B cell (primary cell): Measurements from ENCODE around the gene DLX2. TPM values are rescaled to one million over a fixed set of nuclear protein-coding genes. Genes with fewer than 3 reads are reported as not detected.
A peak's percentile ranks its signal among the peaks of the same experiment; 100 is the strongest.

Source experiments
- ATAC-seq: fragments of 200-7000 bp; cut with Tn5 transposase; one replicate; pipeline ENCODE4 v1.10.0; 2021; ENCODE audit warnings: low read depth, mild to moderate bottlenecking, moderate number of reproducible peaks, moderate library complexity
- CTCF ChIA-PET: fragments of 350-600 bp; sonication (Branson Sonifier 250); formaldehyde crosslinking; loops from one replicate; lab custom pipeline; 2021; ENCODE audit warnings: antibody characterized with exemption, inconsistent platforms; lab: Charles Lee
- POLR2A ChIA-PET: fragments of 350-600 bp; sonication (Branson Sonifier 250); formaldehyde crosslinking; loops from one replicate; lab custom pipeline; 2021; ENCODE audit warnings: antibody characterized with exemption; lab: Charles Lee
- DNase-seq: peaks from one replicate; pipeline ENCODE4 v3.0.0; 2013
- H2AFZ ChIP-seq: 2 replicates; pipeline ENCODE4 v1.6.1; 2012; ENCODE audit warnings: mild to moderate bottlenecking, low read depth, low read length; ENCODE audit not compliant: insufficient read depth, poor library complexity, severe bottlenecking
- H3K27ac ChIP-seq, 2 donors: 1 replicate in 1 of 2; 2 replicates in 1 of 2; pipeline ENCODE4 v1.5.1; 2012 to 2013; ENCODE audit warnings: low read length in 2 of 2, mild to moderate bottlenecking in 2 of 2, moderate library complexity in 1 of 2
- H3K27me3 ChIP-seq, 4 experiments: fragments of 200-600 bp in 1 of 4; sonication (generic) in 1 of 4; replicated peaks in 1 of 4; 1 replicate in 2 of 4; 2 replicates in 2 of 4; pipeline versions ENCODE4 v1.6.1 to v1.7.0; 2013 to 2016; ENCODE audit warnings: low read length in 3 of 4, mild to moderate bottlenecking in 2 of 4, mixed read lengths in 1 of 4, moderate library complexity in 1 of 4; ENCODE audit not compliant: insufficient read depth in 4 of 4, control insufficient read depth in 3 of 4; ENCODE audit errors: control extremely low read depth in 1 of 4
- H3K36me3 ChIP-seq, 2 experiments: replicated peaks in 1 of 2; 1 replicate in 1 of 2; 2 replicates in 1 of 2; pipeline versions ENCODE4 v1.6.1 to v1.7.1; 2013; ENCODE audit warnings: low read length in 1 of 2; ENCODE audit not compliant: insufficient read depth in 2 of 2, control insufficient read depth in 1 of 2; ENCODE audit errors: control extremely low read depth in 1 of 2, extremely low read depth in 1 of 2
- H3K4me1 ChIP-seq, 2 donors: fragments of 200-600 bp in 1 of 2; sonication (generic) in 1 of 2; 1 replicate in 1 of 2; 2 replicates in 1 of 2; pipeline versions ENCODE4 v1.5.1 to v1.6.1; 2013 to 2017; ENCODE audit warnings: low read length in 2 of 2; ENCODE audit not compliant: control insufficient read depth in 2 of 2, insufficient read depth in 2 of 2
- H3K4me2 ChIP-seq: replicated peaks from 2 replicates; pipeline ENCODE3; 2012; ENCODE audit warnings: mild to moderate bottlenecking, low read depth, low read length; ENCODE audit not compliant: poor library complexity, severe bottlenecking
- H3K4me3 ChIP-seq, 5 experiments: fragments of 200-600 bp in 1 of 5; sonication (generic) in 1 of 5; 1 replicate in 3 of 5; 2 replicates in 2 of 5; pipeline versions ENCODE4 v1.5.1 to v1.7.0; 2011 to 2016; ENCODE audit warnings: low read length in 4 of 5, mild to moderate bottlenecking in 4 of 5, low read depth in 2 of 5, control low read depth in 1 of 5, moderate library complexity in 1 of 5; ENCODE audit not compliant: insufficient read depth in 1 of 5; ENCODE audit errors: control extremely low read depth in 1 of 5, extremely low read depth in 1 of 5
- H3K79me2 ChIP-seq: fragments of 200-600 bp; sonication (generic); one replicate; pipeline ENCODE4 v1.6.0; 2016; ENCODE audit warnings: low read length; ENCODE audit not compliant: control insufficient read depth, insufficient read depth
- H3K9ac ChIP-seq: fragments of 200-600 bp; sonication (generic); 2 replicates; pipeline ENCODE4 v1.6.1; 2017; ENCODE audit warnings: mild to moderate bottlenecking, low read length, moderate library complexity
- H3K9me3 ChIP-seq, 3 donors: one replicate each; pipeline versions ENCODE4 v1.6.1 to v1.7.1; 2013; ENCODE audit warnings: low read length in 2 of 3; ENCODE audit not compliant: control insufficient read depth in 2 of 3, insufficient read depth in 1 of 3; ENCODE audit errors: control extremely low read depth in 1 of 3
- H4K20me1 ChIP-seq: 2 replicates; pipeline ENCODE4 v1.6.0; 2012; ENCODE audit warnings: mild to moderate bottlenecking, low read length; ENCODE audit not compliant: insufficient read depth, control insufficient read depth, poor library complexity, severe bottlenecking
- H3K27ac Mint-ChIP-seq: one replicate; pipeline ENCODE4 v1.8.0; 2021; ENCODE audit warnings: mixed read lengths
- H3K27me3 Mint-ChIP-seq: one replicate; pipeline ENCODE4 v1.8.0; 2021; ENCODE audit warnings: mixed read lengths
- H3K4me1 Mint-ChIP-seq: one replicate; pipeline ENCODE4 v1.8.0; 2021; ENCODE audit warnings: mixed read lengths
- H3K4me3 Mint-ChIP-seq: one replicate; pipeline ENCODE4 v1.8.0; 2021; ENCODE audit warnings: mixed read lengths
- H3K9me3 Mint-ChIP-seq: one replicate; pipeline ENCODE4 v1.8.0; 2022; ENCODE audit warnings: mixed read lengths; ENCODE audit not compliant: insufficient read depth
- CTCF ChIP-seq: fragments of 200-600 bp; IDR thresholded peaks from one replicate; pipeline ENCODE4 v1.8.0; 2022; ENCODE audit warnings: antibody characterized with exemption, mild to moderate bottlenecking
- EZH2 ChIP-seq: IDR thresholded peaks from 2 replicates; pipeline ENCODE4 v1.6.1; 2012; ENCODE audit warnings: borderline replicate concordance, low read depth, mild to moderate bottlenecking, moderate library complexity, low read length; ENCODE audit not compliant: insufficient read depth, poor library complexity, severe bottlenecking
- WGBS: methylation state at CpG from one replicate; pipeline ENCODE4 v1.1.5; 2013; ENCODE audit warnings: missing lambda C conversion rate; ENCODE audit not compliant: insufficient coverage; 5-methylcytosine and 5-hydroxymethylcytosine counted together
- intact Hi-C: fragments of 100-400 bp; cut with micrococcal nuclease; formaldehyde crosslinking; loops from one replicate; pipeline ENCODE4 v1.10.0; 2022
- polyA minus RNA-seq: library from RNA; depleted of rRNA, polyadenylated mRNA; stranded (reverse); fragments of >200 nt; gene quantifications from 2 replicates; pipeline ENCODE4 v1.2.3, GENCODE V29; 2012
- polyA plus RNA-seq: library from polyadenylated mRNA; depleted of rRNA; stranded (reverse); fragments of >200 nt; gene quantifications from 2 replicates; pipeline ENCODE4 v1.2.3, GENCODE V29; 2012
- total RNA-seq, 2 donors: library from RNA; stranded (reverse); fragments of 120-200 nt in 1 of 2; gene quantifications; 1 replicate in 1 of 2; 2 replicates in 1 of 2; pipeline versions ENCODE4 v1.2.3 to v1.2.4, GENCODE V29; 2013 to 2022

Gene DLX2
- total RNA-seq = 0.52 and 0.61 TPM in 2 replicates
- total RNA-seq (2013) = not detected
- polyA plus RNA-seq = 0.04 and 0.13 TPM in 2 replicates
- 0.50 TPM in 1 of 2 replicates, not detected in the other for polyA minus RNA-seq

GRCh38 chr2:172102391-172103359, at the start of gene DLX2:
DLX2 (minus strand) TSS chr2:172102900; CDS start chr2:172102538, 362 bp downstream.
- peaks cover 41% of the 10 kb centered on the region for H3K4me1 Mint-ChIP-seq
- POLR2A ChIA-PET = interaction anchor here (0.6 to 1.0 kb wide), 3 partner anchors 14 to 453 kb away, joined by 3 to 9 read pairs (median 3); no protein-coding TSS in a partner anchor
- H3K9me3 ChIP-seq = peaks cover 0 to 89% (median 11%) of the 10 kb centered on the region in 3 donors

More at GRCh38 chr2:172102391-172103359, at the start of gene DLX2:
- Histone ChIP-seq H3K4me2 (peak within 1 kb of the TSS; percentile 81), H3K9ac (peak within 1 kb of the TSS; percentile 60), H3K27me3 (peaks cover 4 to 100% (median 91%) of the 10 kb centered on the region in 4 experiments), H3K4me1 (peaks cover 61 to 86% of the 10 kb centered on the region in 2 donors), H3K27ac (no peak within 1 kb of the TSS), H4K20me1 (peaks cover 15% of the 10 kb centered on the region), H3K36me3 (no peaks in the 10 kb centered on the region), H3K4me3 (peak within 1 kb of the TSS; percentile 16 to 51 (median 36)), H2AFZ (peak within 1 kb of the TSS; percentile 63), H3K79me2 (no peaks in the 10 kb centered on the region)
- no peaks in the 10 kb centered on the region for H3K9me3 Mint-ChIP-seq
- no peak for TF ChIP-seq CTCF
- peak; percentile 74 for TF ChIP-seq EZH2
- ATAC-seq (peak; percentile 55), DNase-seq (peak; percentile 82)
- peaks cover 50% of the 10 kb centered on the region for H3K27me3 Mint-ChIP-seq
- H3K4me3 Mint-ChIP-seq = peak within 1 kb of the TSS; percentile 72
- H3K27ac Mint-ChIP-seq = peak within 1 kb of the TSS; percentile 71
- CTCF ChIA-PET = interaction anchor here (0.9 to 7.3 kb wide), 7 partner anchors 11 to 1284 kb away, joined by 3 to 58 read pairs (median 3); partner anchors contain the start of gene DLX1
- intact Hi-C loops = loop anchor here (5.0 to 10.0 kb wide), 4 partner anchors 180 to 530 kb away; partner anchors contain the start of genes HAT1 and PDK1
- under 1% methylated on average over 68 of the region's 74 CpGs for WGBS
